ENCODE data around the gene NMUR2. TPM values are rescaled to one million over a fixed set of nuclear protein-coding genes. Genes with fewer than 3 reads are reported as not detected.

NMUR2 gene
- total RNA-seq, 1 experiment from 2014 or later: not detected

GRCh38 chr5:152393441-152393840 is 11.6 kb downstream of the NMUR2 start:
- Histone ChIP-seq H3K4me1 (ENCODE audit: control insufficient read depth, insufficient read depth, low read length) (no peaks in the 10 kb centered on the region), H3K27ac (ENCODE audit: low read length) (no peak overlapping the region), H3K9me3 (ENCODE audit: control insufficient read depth, insufficient read depth, low read depth, low read length) (no peaks in the 10 kb centered on the region), H3K27me3 (ENCODE audit: control insufficient read depth, insufficient read depth, low read length) (no peaks in the 10 kb centered on the region), H3K4me3 (ENCODE audit: low read depth in 2 of 2, low read length in 2 of 2) (no peak overlapping the region), H3K36me3 (ENCODE audit: control insufficient read depth, insufficient read depth, low read length) (no peaks in the 10 kb centered on the region)
- ChIA-PET CTCF (no interaction called here), POLR2A (no interaction called here)
- in situ Hi-C loops (cut with HindIII; ENCODE audit: low pct_unique_long_range_greater_than_20kb, low sequenced_read_pairs): no loop called here
- ATAC-seq: no peak
- intact Hi-C loops (cut with micrococcal nuclease; ENCODE audit: unreplicated experiment): no loop called here
- DNase-seq (ENCODE audit: low read depth, low spot score): no peak
- TF ChIP-seq CTCF (IDR thresholded peaks at IDR 0.05) (no peak), POLR2AphosphoS5 (IDR thresholded peaks at IDR 0.05; ENCODE audit: low read depth, low read length) (no peak), REST (IDR thresholded peaks at IDR 0.05; ENCODE audit: insufficient read depth in 1 of 2, low read depth in 2 of 2, low read length in 1 of 2) (no peak), TCF7L2 (IDR thresholded peaks at IDR 0.05; ENCODE audit: low read depth, low read length) (no peak), SIN3A (IDR thresholded peaks at IDR 0.05; ENCODE audit: borderline replicate concordance, insufficient read depth, low read depth, low read length) (no peak)
- no TSS peak for BruUV-seq (replicated peaks)

- Histone ChIP-seq H3K4me3 (ENCODE audit: low read depth in 2 of 2, low read length in 2 of 2) (no peak overlapping the region), H3K36me3 (ENCODE audit: control insufficient read depth, insufficient read depth, low read length) (no peaks in the 10 kb centered on the region), H3K27me3 (ENCODE audit: control insufficient read depth, insufficient read depth, low read length) (no peaks in the 10 kb centered on the region), H3K27ac (ENCODE audit: low read length) (no peak overlapping the region), H3K9me3 (ENCODE audit: control insufficient read depth, insufficient read depth, low read depth, low read length) (no peaks in the 10 kb centered on the region), H3K4me1 (ENCODE audit: control insufficient read depth, insufficient read depth, low read length) (no peaks in the 10 kb centered on the region)
- POLR2A ChIA-PET: no interaction called here
- no peak for DNase-seq (ENCODE audit: low read depth, low spot score)
- in situ Hi-C loops (cut with HindIII; ENCODE audit: low pct_unique_long_range_greater_than_20kb, low sequenced_read_pairs) (no loop called here), intact Hi-C loops (cut with micrococcal nuclease; ENCODE audit: unreplicated experiment) (no loop called here)
- CTCF ChIA-PET: no interaction called here
- TF ChIP-seq TCF7L2 (IDR thresholded peaks at IDR 0.05; ENCODE audit: low read depth, low read length) (no peak), SIN3A (IDR thresholded peaks at IDR 0.05; ENCODE audit: borderline replicate concordance, insufficient read depth, low read depth, low read length) (no peak), REST (IDR thresholded peaks at IDR 0.05; ENCODE audit: insufficient read depth in 1 of 2, low read depth in 2 of 2, low read length in 1 of 2) (no peak), CTCF (IDR thresholded peaks at IDR 0.05) (no peak), POLR2AphosphoS5 (IDR thresholded peaks at IDR 0.05; ENCODE audit: low read depth, low read length) (no peak)
- no peak for ATAC-seq
- BruUV-seq (replicated peaks): no TSS peak
Measured at GRCh38 chr5:152389208-152389849, 15.8 kb downstream of the NMUR2 start.

Data from Panc1 (cell line).